22Rv1 (cell line): ENCODE data around the gene MAN1B1.

Experiments
- ZFX ChIP-seq: fragments of 450-650 bp; IDR thresholded peaks from 2 replicates; pipeline ENCODE4 v1.6.1; 2017; ENCODE audit warnings: antibody characterized with exemption, borderline replicate concordance
- TF ChIP-seq, protein P1 (sequence below): fragments of 450-650 bp; IDR thresholded peaks from 2 replicates; pipeline ENCODE4 v1.5.1; 2017; ENCODE audit warnings: mild to moderate bottlenecking

- TF ChIP-seq, protein P1, sequence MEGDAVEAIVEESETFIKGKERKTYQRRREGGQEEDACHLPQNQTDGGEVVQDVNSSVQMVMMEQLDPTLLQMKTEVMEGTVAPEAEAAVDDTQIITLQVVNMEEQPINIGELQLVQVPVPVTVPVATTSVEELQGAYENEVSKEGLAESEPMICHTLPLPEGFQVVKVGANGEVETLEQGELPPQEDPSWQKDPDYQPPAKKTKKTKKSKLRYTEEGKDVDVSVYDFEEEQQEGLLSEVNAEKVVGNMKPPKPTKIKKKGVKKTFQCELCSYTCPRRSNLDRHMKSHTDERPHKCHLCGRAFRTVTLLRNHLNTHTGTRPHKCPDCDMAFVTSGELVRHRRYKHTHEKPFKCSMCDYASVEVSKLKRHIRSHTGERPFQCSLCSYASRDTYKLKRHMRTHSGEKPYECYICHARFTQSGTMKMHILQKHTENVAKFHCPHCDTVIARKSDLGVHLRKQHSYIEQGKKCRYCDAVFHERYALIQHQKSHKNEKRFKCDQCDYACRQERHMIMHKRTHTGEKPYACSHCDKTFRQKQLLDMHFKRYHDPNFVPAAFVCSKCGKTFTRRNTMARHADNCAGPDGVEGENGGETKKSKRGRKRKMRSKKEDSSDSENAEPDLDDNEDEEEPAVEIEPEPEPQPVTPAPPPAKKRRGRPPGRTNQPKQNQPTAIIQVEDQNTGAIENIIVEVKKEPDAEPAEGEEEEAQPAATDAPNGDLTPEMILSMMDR: no peak
- TF ChIP-seq ZFX: no peak
Observed at GRCh38 chr9:137073992-137074399, 12.8 kb upstream of the MAN1B1 start.
